Stimulated activated CD8-positive, alpha-beta memory T cell treated with anti-CD3 and anti-CD28 coated beads, Interleukin-12 subunit alpha, Interleukin-12 subunit beta, amount 100 ng/mL, for 24 hours (primary cell): ENCODE data around the gene DMC1.
"Not testable (repeated sequence)": the region's sequence is repeated elsewhere in the genome, so short reads cannot be mapped to it uniquely, and the experiment has no call there.

Experiments used
- DNase-seq: peaks from one replicate; pipeline ENCODE4 v3.0.0-alpha.2; 2020; ENCODE audit errors: extremely low read depth

Gene DMC1

GRCh38 chr22:38569972-38570778 lies at the start of gene DMC1:
TSS of gene DMC1 (minus strand) at chr22:38570183. CDS start at chr22:38568256, 1,927 bp downstream.
- peak; percentile 96 for DNase-seq

- DNase-seq = no peak
Observed at GRCh38 chr22:38618682-38619081, 48.7 kb upstream of the DMC1 start.

GRCh38 chr22:38618258-38618657 lies 48.3 kb upstream of the DMC1 start:
- no peak for DNase-seq

- not testable (repeated sequence) for DNase-seq
Observed at GRCh38 chr22:38615064-38615405, 45.1 kb upstream of the DMC1 start.

- no peak for DNase-seq
Observed at GRCh38 chr22:38614332-38615063, 44.5 kb upstream of the DMC1 start.

GRCh38 chr22:38613588-38613987 lies 43.6 kb upstream of the DMC1 start:
- no peak for DNase-seq

- DNase-seq = no peak
Observed at GRCh38 chr22:38612217-38613006, 42.4 kb upstream of the DMC1 start.

- no peak for DNase-seq
Observed at GRCh38 chr22:38611559-38611958, 41.6 kb upstream of the DMC1 start.

- no peak for DNase-seq
Observed at GRCh38 chr22:38610234-38610633, 40.3 kb upstream of the DMC1 start.

- no peak for DNase-seq
Observed at GRCh38 chr22:38608992-38609750, 39.2 kb upstream of the DMC1 start.

GRCh38 chr22:38607680-38608079 lies 37.7 kb upstream of the DMC1 start:
- no peak for DNase-seq

- DNase-seq = no peak
Observed at GRCh38 chr22:38602166-38602565, 32.2 kb upstream of the DMC1 start.

- DNase-seq = no peak
Observed at GRCh38 chr22:38601221-38601764, 31.3 kb upstream of the DMC1 start.

GRCh38 chr22:38599466-38599865 lies 29.5 kb upstream of the DMC1 start:
- DNase-seq = no peak

- DNase-seq = not testable (repeated sequence)
Observed at GRCh38 chr22:38582923-38583322, 12.9 kb upstream of the DMC1 start.

GRCh38 chr22:38578505-38578904 lies 8.5 kb upstream of the DMC1 start:
- DNase-seq = no peak

GRCh38 chr22:38572065-38572464 lies 2.1 kb upstream of the DMC1 start:
- no peak for DNase-seq

GRCh38 chr22:38570779-38571364 lies 889 bp upstream of the DMC1 start:
- no peak for DNase-seq

GRCh38 chr22:38569181-38569971 lies 607 bp downstream of the DMC1 start:
- DNase-seq = no peak
